Lung microvascular endothelial cell (primary cell): ENCODE measurements around the gene FADS2. TPM values are rescaled to one million over a fixed set of nuclear protein-coding genes. Genes with fewer than 3 reads are reported as not detected.

Experiments
- DNase-seq, 2 donors: peaks; one replicate each; pipeline versions ENCODE4 v3.0.0 to v3.0.0-alpha.2; 2010; ENCODE audit warnings: low read depth in 2 of 2
- total RNA-seq: library from RNA; depleted of rRNA; stranded (reverse); fragments of >200 nt; gene quantifications from 2 replicates; pipeline ENCODE4 v1.2.1, GENCODE V29; 2014

The FADS2 gene
- total RNA-seq, 1 donor from 2014 or later, result 41.3 TPM

- DNase-seq, result no peak
Observed at GRCh38 chr11:61846362-61847020, 18.4 kb downstream of the FADS2 start.

- no peak for DNase-seq
Observed at GRCh38 chr11:61847914-61848581, 19.9 kb downstream of the FADS2 start.

GRCh38 chr11:61848631-61849030 is 20.5 kb downstream of the FADS2 start:
- no peak for DNase-seq

DNA sequence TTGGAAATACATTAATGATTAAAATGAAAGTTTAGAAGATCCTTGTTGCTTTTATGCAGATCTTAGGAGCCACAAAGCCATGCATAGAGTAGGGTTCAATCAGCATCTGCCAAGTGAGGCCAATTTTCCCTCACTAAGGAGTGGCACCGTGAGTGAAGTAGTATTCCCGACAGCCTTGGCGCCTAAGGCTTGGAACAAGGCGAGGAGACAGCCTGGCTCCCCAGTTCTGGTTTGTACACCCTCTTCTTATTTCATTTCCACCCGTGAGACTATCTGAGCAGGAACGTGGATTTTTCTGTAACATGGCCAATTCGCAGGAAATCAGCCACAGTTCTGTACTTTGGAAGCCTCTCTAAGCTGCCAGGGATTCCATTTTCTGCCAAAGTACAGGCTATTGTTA is 22.6 kb downstream of the FADS2 start:
- DNase-seq, result no peak

DNA sequence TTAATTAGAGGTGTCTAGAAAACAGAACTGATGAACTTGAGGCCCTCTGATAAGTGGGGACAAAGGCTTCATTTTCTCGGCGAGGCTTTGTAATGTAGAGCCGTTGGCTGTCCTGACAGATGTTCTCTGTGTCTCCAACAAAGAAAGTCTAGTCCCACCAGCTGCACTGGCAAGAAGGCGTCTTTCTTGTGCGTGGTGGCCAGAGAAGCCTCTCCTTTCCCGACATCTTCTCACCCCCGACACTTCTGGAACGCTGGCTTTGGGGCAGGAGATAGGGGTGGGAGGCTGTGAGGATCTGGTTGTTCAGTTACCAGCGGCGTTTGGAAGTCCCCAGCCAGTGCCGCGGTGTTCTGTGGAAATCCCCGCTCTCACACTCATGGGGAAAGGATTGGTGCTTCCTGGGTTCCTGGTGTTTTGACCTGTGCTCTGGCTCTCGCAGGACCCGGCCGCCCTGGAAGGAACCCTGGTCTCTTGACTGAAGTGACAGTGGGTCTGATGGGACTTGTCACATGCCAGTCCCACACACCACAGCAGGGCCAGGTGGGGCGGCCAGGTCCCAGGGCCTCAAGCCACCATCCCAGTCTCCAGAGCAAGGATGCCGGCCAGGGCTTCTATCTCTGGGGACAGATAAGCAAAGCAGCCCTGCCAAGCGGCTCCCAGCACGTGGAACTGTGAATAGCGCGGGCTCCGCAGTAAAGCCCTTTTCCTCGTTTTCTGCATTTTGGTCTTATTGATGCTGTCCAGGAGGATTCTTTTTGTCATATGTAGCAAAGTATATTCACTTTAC is 23.2 kb downstream of the FADS2 start:
- no peak for DNase-seq

GRCh38 chr11:61851900-61852295 is 23.8 kb downstream of the FADS2 start:
- no peak for DNase-seq

GRCh38 chr11:61853698-61854169 is 25.6 kb downstream of the FADS2 start:
- no peak for DNase-seq

DNA sequence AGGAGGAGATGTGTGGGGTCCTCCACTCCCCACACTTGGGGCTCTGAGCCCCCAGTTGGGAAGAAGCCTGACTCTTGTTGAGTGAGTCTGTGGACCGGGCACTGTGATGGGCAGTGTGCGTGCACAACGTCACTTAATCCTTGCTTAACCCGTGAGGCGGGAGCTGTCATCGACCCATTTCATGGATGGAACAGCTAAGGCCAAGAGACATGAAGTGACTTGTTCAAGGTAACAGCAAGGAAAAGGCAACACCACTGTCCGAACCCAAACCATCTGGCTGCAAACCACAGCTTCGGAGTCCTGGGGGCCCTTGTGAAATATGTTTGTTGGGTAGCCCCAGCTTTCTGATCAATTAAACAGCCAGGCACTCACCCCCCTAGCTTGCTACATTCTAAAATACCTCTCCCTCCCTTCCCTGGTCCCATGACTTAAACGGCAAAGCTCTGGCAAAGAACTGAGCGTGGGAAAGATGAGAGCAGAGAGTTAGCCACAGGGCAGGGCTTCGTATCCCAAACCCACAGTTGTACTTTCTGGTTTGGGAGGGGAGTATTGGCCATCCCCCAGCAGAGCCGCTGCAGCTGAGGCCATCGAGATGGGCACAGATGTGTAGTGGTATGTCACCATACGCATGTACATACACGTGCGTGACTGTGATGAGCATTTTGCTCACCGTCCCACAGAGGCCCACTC is 26.3 kb downstream of the FADS2 start:
- DNase-seq, result no peak

GRCh38 chr11:61854966-61855714 is 27.0 kb downstream of the FADS2 start:
- no peak for DNase-seq

DNA sequence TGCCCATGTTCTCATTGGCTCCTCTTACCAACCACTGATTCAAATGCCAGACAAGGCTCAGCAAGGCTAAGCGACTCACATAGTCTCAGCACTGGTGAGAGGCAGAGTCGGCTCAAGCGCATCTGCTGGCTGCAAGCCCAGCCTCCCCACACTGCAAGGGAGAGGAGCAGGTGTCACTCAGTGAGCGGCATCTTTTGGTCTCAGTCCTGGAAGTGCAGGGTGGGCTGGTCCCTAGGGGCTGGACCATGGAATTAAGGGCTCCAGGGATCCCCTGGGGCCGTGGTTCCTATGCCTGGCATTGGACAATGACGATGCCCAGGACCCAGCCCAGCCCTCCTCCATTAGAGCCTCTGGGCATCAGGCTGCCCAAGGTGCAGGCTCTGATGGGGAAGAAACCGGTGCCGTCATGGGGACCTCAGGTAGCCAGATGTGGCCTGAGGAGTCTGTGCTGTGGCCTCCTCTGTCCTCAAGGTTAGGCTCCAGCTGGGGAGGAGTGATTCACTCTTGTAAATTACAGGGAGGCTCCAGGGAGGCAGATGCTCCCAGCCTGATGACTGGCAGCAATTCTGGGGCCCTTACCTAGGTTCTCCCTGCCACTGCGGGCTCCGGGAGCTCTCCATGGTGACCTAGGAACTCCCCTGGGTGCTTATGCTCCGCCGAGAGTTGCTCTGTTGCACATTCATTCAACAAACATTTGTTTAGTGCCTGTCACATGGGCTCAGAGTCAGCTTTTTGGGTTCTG is 28.0 kb downstream of the FADS2 start:
- DNase-seq, result no peak

- peak; percentile 35 to 62 for DNase-seq
Observed at GRCh38 chr11:61860054-61860903, 32.2 kb downstream of the FADS2 start.

GRCh38 chr11:61861634-61862033 is 33.5 kb downstream of the FADS2 start:
- no peak for DNase-seq

DNA sequence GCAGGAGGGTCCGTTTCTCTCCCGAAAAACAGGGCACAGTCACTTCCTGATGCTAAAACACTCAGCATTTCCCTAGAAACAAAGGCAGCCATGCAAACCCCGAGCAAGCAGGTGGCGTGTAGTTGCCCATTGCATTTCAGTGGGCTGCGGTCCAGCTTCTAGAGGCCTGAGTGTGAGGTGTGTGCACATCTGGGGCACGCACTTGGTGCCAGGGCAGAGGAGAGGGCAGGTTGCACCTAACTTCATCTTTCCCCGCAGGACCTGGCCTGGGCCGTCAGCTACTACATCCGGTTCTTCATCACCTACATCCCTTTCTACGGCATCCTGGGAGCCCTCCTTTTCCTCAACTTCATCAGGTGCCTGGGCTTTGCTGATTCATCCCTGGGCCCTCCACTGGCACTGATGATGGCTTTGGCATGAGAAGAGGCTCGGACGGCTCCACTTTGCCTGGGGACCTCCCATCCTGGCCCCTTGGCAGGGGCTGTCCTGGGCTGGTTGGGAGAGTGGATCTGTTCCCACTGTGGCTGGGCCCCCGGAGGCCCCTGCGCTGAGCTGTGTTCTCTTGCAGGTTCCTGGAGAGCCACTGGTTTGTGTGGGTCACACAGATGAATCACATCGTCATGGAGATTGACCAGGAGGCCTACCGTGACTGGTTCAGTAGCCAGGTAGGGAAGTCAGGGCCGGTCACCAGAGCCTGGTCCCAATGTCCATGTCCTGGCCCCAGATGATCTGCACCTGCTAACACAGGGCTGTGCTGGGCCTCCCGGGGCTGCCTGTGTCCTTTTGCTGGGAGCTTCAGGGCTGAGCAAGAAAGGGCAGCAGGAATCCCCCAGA is 34.8 kb downstream of the FADS2 start:
- DNase-seq, result no peak

DNA sequence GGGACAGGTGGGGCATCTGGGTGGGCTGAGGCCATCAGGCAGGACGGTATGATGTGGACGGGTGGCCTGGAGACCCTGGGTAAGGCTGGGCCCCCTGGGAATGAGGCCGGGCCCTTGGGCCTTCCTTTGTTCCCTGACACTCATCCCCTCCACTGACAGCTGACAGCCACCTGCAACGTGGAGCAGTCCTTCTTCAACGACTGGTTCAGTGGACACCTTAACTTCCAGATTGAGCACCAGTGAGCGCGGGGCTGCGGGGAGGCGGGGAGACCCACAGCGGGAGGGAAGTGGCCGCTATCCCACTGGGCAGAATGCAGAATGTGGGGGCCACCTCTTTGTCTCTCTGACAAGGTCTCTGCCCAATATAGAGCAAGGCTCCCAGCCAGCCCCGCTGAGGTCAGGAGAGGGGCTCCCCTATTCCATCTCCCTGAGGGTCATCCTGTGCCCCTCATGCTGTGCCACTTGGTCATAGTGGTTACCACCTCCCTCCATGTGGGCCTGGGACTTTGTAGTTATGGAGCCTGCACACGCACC is 35.5 kb downstream of the FADS2 start:
- no peak for DNase-seq

GRCh38 chr11:61864814-61865775 is 37.0 kb downstream of the FADS2 start:
- no peak for DNase-seq

DNA sequence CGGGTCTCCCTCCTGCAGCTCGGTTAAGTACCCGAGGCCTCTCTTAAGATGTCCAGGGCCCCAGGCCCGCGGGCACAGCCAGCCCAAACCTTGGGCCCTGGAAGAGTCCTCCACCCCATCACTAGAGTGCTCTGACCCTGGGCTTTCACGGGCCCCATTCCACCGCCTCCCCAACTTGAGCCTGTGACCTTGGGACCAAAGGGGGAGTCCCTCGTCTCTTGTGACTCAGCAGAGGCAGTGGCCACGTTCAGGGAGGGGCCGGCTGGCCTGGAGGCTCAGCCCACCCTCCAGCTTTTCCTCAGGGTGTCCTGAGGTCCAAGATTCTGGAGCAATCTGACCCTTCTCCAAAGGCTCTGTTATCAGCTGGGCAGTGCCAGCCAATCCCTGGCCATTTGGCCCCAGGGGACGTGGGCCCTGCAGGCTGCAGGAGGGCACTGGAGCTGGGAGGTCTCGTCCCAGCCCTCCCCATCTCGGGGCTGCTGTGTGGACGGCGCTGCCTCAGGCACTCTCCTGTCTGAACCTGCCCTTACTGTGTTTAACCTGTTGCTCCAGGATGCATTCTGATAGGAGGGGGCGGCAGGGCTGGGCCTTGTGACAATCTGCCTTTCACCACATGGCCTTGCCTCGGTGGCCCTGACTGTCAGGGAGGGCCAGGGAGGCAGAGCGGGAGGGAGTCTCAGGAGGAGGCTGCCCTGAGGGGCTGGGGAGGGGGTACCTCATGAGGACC is 38.3 kb downstream of the FADS2 start:
- no peak for DNase-seq
